NT2/D1 (cell line): ENCODE data around the gene ZNF568.

Source experiments
- SUZ12 ChIP-seq: IDR thresholded peaks from 2 replicates; pipeline ENCODE4 v1.6.1; 2011; ENCODE audit not compliant: insufficient read length, insufficient read depth; ENCODE audit errors: extremely low read depth
- ZNF274 ChIP-seq: IDR thresholded peaks from 2 replicates; pipeline ENCODE4 v1.6.1; 2011; ENCODE audit warnings: mild to moderate bottlenecking, low read depth, low read length

DNA sequence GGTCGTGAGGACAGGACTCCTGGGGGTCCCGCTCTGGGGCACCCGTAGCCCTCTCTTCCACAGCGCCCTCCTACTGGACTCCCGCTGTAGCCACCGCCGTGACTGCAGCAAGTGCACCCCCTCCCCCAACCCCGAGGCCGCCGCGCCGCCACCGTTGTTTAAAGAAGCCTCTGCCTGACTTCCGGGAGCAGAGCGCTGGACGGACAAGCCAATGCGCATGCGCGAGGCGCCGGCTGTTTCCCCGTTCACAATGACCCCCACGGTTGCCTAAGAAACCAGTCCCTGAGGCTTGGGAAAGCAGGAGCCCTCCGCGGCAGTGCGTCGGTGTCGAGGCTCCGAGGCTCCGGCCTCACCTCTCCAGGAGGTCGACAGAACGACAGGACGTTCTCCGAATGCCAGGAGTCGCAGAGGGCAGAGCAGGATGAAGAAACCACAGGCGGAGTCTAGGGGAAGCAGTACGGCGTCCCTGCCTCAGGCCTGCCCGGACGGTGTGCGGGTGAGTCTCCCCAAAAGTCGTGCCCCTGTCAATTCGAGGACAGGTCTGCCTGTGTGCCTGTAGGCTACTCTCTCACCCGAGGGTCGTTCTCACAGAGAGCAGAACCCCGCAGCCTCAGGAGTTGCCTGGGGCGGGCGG is 91.6 kb downstream of the ZNF568 start:
- TF ChIP-seq ZNF274 (no peak), SUZ12 (no peak)
